Breast epithelium (tissue), 4 donors: ENCODE data around the gene SHISA4. TPM values are rescaled to one million over a fixed set of nuclear protein-coding genes. Genes with fewer than 3 reads are reported as not detected.
"Not testable (repeated sequence)": the region's sequence is repeated elsewhere in the genome, so short reads cannot be mapped to it uniquely, and the experiment has no call there.

ENCODE experiments used
- DNase-seq, 2 donors: peaks; one replicate each; pipeline ENCODE4 v3.0.0-alpha.2; 2019; ENCODE audit warnings: low spot score in 2 of 2
- H3K27ac ChIP-seq, 2 donors: fragments of 200-600 bp; sonication (generic) in 1 of 2; one replicate each; pipeline ENCODE4 v1.5.1; 2016 to 2019; ENCODE audit warnings: mild to moderate bottlenecking in 1 of 2
- H3K27me3 ChIP-seq, 2 donors: fragments of 200-600 bp; sonication (generic) in 1 of 2; one replicate each; pipeline versions ENCODE4 v1.5.1 to v1.6.0; 2017 to 2019; ENCODE audit warnings: control low read depth in 1 of 2, mild to moderate bottlenecking in 1 of 2
- H3K36me3 ChIP-seq: fragments of 200-600 bp; one replicate; pipeline ENCODE4 v1.5.1; 2019
- H3K4me1 ChIP-seq, 2 donors: fragments of 200-600 bp; sonication (generic); one replicate each; pipeline ENCODE4 v1.5.1; 2016 to 2019; ENCODE audit warnings: control low read depth in 1 of 2
- H3K4me3 ChIP-seq, 3 donors: fragments of 200-600 bp; sonication (generic); 1 replicate in 2 of 3; 2 replicates in 1 of 3; pipeline ENCODE4 v1.5.1; 2016 to 2019; ENCODE audit warnings: mild to moderate bottlenecking in 3 of 3, moderate library complexity in 2 of 3
- H3K9me3 ChIP-seq, 2 donors: fragments of 200-600 bp; sonication (generic) in 1 of 2; one replicate each; pipeline ENCODE4 v1.5.1; 2016 to 2019; ENCODE audit warnings: control low read depth in 1 of 2
- POLR2A ChIP-seq: fragments of 450-650 bp; IDR thresholded peaks from one replicate; pipeline ENCODE4 v1.6.1; 2016; ENCODE audit warnings: antibody characterized with exemption, mild to moderate bottlenecking, moderate library complexity
- POLR2AphosphoS5 ChIP-seq, 3 donors: sonication (generic); formaldehyde crosslinking; IDR thresholded peaks; one replicate each; pipeline ENCODE4 v1.6.1; 2017; ENCODE audit warnings: antibody characterized with exemption in 3 of 3
- intact Hi-C: fragments of 100-400 bp; cut with DNase I; formaldehyde crosslinking; loops from one replicate; pipeline ENCODE4 v1.15.1; 2023; ENCODE audit warnings: low total_unique reads
- total RNA-seq, 3 donors: library from RNA; depleted of rRNA; stranded (reverse); fragments of >200 nt; gene quantifications; one replicate each; pipeline ENCODE4 v1.1.0, GENCODE V29; 2016
- TF ChIP-seq, protein P1 (sequence below), 3 donors: fragments of 450-650 bp; IDR thresholded peaks; one replicate each; pipeline ENCODE4 v1.5.1; 2016 to 2017; ENCODE audit warnings: antibody characterized with exemption in 3 of 3, mild to moderate bottlenecking in 3 of 3, moderate library complexity in 3 of 3

Gene SHISA4
- total RNA-seq, 3 donors from 2014 or later = 15.7 to 21.9 (median 20.3) TPM

DNA sequence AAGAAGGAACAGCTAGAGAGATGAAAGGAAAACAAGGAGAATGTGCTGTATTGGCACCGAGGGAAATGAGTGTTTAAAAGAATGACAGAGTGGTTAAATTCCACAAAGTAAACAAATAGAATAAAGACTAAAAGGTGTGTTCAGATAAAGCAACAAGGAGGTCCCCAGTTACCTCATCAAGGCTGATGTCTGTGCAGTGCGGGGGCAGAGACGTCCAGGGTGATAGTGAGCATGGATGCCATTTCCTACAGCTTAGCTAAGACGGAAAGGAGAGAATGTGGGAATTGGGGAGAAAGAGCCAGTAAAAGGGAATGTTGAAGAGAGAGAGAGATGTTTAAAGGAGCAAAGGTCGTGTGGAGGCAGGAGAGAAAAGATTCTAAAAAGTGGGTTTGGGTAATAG, 42.1 kb downstream of the SHISA4 start:
- Histone ChIP-seq H3K4me3 (no peak overlapping the region), H3K9me3 (no peaks in the 10 kb centered on the region), H3K4me1 (no peaks in the 10 kb centered on the region), H3K27me3 (no peaks in the 10 kb centered on the region), H3K36me3 (no peaks in the 10 kb centered on the region), H3K27ac (no peak overlapping the region)
- no peak for TF ChIP-seq POLR2AphosphoS5 (IDR thresholded peaks at IDR 0.05)
- TF ChIP-seq, protein P1, sequence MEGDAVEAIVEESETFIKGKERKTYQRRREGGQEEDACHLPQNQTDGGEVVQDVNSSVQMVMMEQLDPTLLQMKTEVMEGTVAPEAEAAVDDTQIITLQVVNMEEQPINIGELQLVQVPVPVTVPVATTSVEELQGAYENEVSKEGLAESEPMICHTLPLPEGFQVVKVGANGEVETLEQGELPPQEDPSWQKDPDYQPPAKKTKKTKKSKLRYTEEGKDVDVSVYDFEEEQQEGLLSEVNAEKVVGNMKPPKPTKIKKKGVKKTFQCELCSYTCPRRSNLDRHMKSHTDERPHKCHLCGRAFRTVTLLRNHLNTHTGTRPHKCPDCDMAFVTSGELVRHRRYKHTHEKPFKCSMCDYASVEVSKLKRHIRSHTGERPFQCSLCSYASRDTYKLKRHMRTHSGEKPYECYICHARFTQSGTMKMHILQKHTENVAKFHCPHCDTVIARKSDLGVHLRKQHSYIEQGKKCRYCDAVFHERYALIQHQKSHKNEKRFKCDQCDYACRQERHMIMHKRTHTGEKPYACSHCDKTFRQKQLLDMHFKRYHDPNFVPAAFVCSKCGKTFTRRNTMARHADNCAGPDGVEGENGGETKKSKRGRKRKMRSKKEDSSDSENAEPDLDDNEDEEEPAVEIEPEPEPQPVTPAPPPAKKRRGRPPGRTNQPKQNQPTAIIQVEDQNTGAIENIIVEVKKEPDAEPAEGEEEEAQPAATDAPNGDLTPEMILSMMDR (IDR thresholded peaks at IDR 0.05) = no peak
- TF ChIP-seq POLR2A = no peak
- no peak for DNase-seq
- intact Hi-C loops = no loop called here

DNA sequence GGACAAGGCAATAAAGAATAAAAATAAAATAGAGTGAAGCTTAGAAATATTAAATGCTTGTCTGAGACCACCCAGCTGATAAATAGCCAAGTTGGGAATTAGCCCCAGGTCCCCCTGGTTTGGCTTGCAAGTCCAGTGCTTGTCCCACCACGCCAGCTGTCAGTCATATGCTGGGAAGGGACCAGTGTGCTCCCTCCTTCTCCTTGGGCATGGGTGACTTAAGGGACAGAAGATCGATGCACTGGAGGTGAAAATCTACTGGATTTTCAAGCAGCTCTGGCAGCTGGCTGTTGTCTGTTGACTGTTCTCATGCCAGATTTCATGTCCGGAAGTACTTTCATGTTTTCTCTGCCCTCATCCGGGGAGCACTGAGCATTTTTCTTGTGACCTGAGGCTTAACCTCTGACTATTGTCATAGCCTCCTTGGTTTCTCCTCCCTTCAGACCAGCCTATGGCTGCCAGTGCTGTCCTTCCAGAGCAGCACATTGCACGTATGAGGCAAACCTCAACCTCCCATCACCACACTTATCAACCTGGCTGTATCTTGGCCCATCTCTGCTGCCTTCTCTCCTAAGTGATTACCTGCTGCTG, 45.2 kb downstream of the SHISA4 start:
- Histone ChIP-seq H3K27ac (peak overlapping the region; percentile 19 to 41), H3K4me1 (peaks cover 0 to 5% of the 10 kb centered on the region in 2 donors), H3K36me3 (no peaks in the 10 kb centered on the region), H3K9me3 (no peaks in the 10 kb centered on the region), H3K4me3 (no peak overlapping the region), H3K27me3 (no peaks in the 10 kb centered on the region)
- no peak for TF ChIP-seq POLR2AphosphoS5 (IDR thresholded peaks at IDR 0.05)
- DNase-seq = no peak
- intact Hi-C loops = no loop called here

DNA sequence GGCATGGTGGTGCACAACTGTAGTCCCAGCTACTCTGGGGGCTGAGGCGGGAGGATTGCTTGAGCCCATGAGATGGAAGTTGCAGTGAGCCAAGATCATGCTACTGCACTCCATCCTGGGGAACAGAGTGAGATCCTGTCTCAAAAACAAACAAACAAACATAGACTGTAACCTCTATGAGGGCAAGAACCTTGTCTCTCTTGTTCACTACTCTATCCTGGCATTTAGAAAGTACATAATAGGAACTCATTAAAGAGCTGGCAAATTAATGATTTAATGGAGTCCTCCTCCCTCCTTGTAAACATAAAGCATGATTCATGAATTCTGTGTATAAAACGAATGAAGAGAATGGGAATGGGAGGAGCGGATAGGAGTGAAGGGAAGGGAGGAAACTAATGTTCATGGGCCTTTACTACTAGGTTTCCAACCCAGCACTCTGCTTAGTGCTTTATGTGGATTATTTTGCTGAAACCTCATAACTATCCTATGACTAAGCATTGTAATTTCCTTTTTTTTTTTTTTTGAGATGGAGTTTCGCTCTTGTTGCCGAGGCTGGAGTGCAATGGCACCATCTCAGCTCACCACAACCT, 49.0 kb downstream of the SHISA4 start:
- intact Hi-C loops = no loop called here
- Histone ChIP-seq H3K4me3 (peak overlapping the region in 1 of 3 donors; percentile 21), H3K36me3 (no peaks in the 10 kb centered on the region), H3K4me1 (peaks cover 0 to 5% of the 10 kb centered on the region in 2 donors), H3K9me3 (no peaks in the 10 kb centered on the region), H3K27me3 (no peaks in the 10 kb centered on the region), H3K27ac (peak overlapping the region; percentile 60 to 77)
- TF ChIP-seq POLR2A (no peak), POLR2AphosphoS5 (IDR thresholded peaks at IDR 0.05) (no peak)
- no peak for DNase-seq

DNA sequence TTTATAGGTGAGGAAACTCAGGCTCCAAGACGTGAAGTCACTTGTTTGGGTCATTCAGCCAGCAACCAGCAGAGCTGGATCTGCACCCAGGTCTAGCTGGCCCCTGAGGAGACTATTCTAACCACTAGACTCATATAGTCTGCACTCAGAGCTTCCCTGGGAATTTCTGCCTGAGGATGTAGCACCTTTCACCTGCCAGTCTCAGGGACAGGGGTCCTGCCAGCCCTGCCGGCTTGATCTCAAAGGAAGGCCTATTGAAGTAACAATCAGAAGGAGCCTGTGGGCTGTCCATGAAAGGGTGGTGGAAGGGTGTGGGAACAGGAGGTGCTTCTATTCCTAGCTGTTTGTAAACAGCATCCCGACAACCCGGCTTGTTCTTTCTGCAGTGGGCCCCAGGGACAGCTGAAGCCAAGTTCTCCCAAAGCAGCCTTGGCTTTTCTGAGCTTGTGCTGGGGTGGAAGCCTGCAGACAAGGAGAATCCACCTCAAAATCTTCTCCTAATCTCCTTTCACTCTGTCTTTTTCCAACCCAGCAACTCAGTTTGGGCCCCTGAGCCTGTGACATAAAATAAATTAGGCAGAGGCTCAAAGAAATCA, 49.8 kb downstream of the SHISA4 start:
- Histone ChIP-seq H3K4me3 (peak overlapping the region in 1 of 3 donors; percentile 21), H3K36me3 (no peaks in the 10 kb centered on the region), H3K9me3 (no peaks in the 10 kb centered on the region), H3K27me3 (no peaks in the 10 kb centered on the region), H3K27ac (peak overlapping the region; percentile 60 to 77), H3K4me1 (peaks cover 0 to 5% of the 10 kb centered on the region in 2 donors)
- intact Hi-C loops = no loop called here
- DNase-seq = no peak
- TF ChIP-seq POLR2AphosphoS5 (IDR thresholded peaks at IDR 0.05) = no peak
- TF ChIP-seq POLR2A = no peak
- TF ChIP-seq, protein P1 (IDR thresholded peaks at IDR 0.05) = no peak

DNA sequence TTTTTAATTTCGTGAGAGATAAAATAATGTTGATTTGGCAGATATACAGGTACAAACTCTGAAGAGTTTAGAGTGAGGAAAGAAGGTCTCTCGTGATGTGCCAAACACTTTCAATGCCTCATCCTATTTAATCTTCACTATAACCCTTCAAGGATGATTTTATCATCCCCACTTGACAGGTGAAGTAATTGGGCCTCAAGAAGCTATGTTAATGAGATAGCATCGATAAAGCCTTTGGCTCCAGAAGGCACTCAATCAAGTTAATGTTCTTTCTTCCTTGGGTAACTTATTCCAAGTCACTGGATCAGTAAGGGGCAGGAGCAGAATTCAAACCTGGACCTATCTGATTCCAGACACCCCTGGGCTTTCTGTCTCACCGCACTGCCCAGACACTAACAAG, 50.5 kb downstream of the SHISA4 start:
- H3K9me3 ChIP-seq = no peaks in the 10 kb centered on the region
- intact Hi-C loops = no loop called here
- peak overlapping the region in 1 of 3 donors; percentile 20 for H3K4me3 ChIP-seq
- no peaks in the 10 kb centered on the region for H3K27me3 ChIP-seq
- TF ChIP-seq, protein P1 (IDR thresholded peaks at IDR 0.05) = no peak
- TF ChIP-seq POLR2A = no peak
- TF ChIP-seq POLR2AphosphoS5 (IDR thresholded peaks at IDR 0.05) = no peak
- no peaks in the 10 kb centered on the region for H3K36me3 ChIP-seq
- peak overlapping the region; percentile 60 to 66 for H3K27ac ChIP-seq
- DNase-seq = no peak
- peaks cover 0 to 5% of the 10 kb centered on the region in 2 donors for H3K4me1 ChIP-seq

DNA sequence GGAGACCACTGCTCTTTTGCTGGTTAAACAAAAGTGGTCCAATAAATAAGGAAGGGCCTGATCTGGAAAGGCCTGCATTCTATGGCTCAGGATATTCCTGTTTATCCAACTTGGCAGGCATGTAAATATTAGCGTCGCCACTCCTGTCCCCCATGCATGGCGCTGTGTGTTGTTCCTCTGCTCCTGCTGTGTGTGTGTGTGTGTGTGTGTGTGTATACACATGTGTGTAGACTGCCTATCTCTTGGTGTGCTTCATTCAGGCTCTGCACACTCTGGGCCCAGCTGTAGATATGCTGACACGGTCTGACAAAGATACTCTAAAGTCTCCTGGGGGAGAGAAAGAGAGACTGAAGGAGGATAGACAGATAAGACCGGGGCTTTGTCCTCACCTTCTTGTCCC, 50.9 kb downstream of the SHISA4 start:
- Histone ChIP-seq H3K27me3 (no peaks in the 10 kb centered on the region), H3K36me3 (no peaks in the 10 kb centered on the region), H3K4me3 (peak overlapping the region in 1 of 3 donors; percentile 20), H3K27ac (peak overlapping the region; percentile 60 to 69), H3K4me1 (peaks cover 0 to 5% of the 10 kb centered on the region in 2 donors), H3K9me3 (no peaks in the 10 kb centered on the region)
- intact Hi-C loops = no loop called here
- TF ChIP-seq POLR2A (no peak), POLR2AphosphoS5 (IDR thresholded peaks at IDR 0.05) (no peak)
- TF ChIP-seq, protein P1 (IDR thresholded peaks at IDR 0.05) = no peak
- DNase-seq = no peak

DNA sequence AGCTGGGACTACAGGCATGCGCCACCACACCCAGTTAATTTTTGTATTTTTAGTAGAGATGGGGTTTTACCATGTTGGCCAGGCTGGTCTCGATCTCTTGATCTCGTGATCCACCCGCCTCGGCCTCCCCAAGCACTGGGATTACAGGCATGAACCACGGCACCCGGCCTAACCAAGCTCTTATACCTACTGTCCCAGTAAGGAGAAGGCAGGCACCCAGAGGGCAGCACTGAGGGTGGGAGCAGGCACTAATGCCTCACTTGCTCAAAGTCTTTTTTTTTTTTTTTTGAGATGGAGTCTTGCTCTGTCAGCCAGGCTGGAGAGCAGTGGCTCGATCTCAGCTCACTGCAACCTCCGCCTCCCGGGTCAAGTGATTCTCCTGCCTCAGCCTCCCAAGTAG, 51.6 kb downstream of the SHISA4 start:
- H3K36me3 ChIP-seq, H3K9me3 ChIP-seq, H3K4me1 ChIP-seq, intact Hi-C loops, H3K27me3 ChIP-seq, DNase-seq, H3K27ac ChIP-seq: not testable (repeated sequence)
- H3K4me3 ChIP-seq = peak overlapping the region in 1 of 3 donors; percentile 3
